Keratinocyte (primary cell): Measurements from ENCODE around the gene HEG1. TPM values are rescaled to one million over a fixed set of nuclear protein-coding genes. Genes with fewer than 3 reads are reported as not detected.

ENCODE experiments used
- DNase-seq: peaks from one replicate; pipeline ENCODE4 v3.0.0-alpha.2; 2011; ENCODE audit warnings: low read depth, missing footprints, low spot score
- FAIRE-seq: peaks from 2 replicates; lab custom pipeline; 2011; peaks lifted over from hg19 to GRCh38; lab: Jason Lieb, UNC
- H2AFZ ChIP-seq: 2 replicates; pipeline ENCODE4 v1.6.0; 2012; ENCODE audit warnings: low read length, control low read depth, inconsistent platforms; ENCODE audit not compliant: control insufficient read depth
- H3K27ac ChIP-seq: 2 replicates; pipeline ENCODE4 v1.5.1; 2011; ENCODE audit warnings: low read length; ENCODE audit not compliant: control insufficient read depth, insufficient read depth
- H3K27me3 ChIP-seq: 3 replicates; pipeline ENCODE4 v1.6.0; 2011; ENCODE audit warnings: low read length; ENCODE audit not compliant: control insufficient read depth, insufficient read depth; ENCODE audit errors: extremely low read depth
- H3K36me3 ChIP-seq, 2 experiments: 2 replicates in 1 of 2; 3 replicates in 1 of 2; pipeline ENCODE4 v1.5.1; 2011; ENCODE audit warnings: low read length in 2 of 2, mild to moderate bottlenecking in 1 of 2; ENCODE audit not compliant: control insufficient read depth in 2 of 2, insufficient read depth in 2 of 2; ENCODE audit errors: extremely low read depth in 1 of 2
- H3K4me1 ChIP-seq: 3 replicates; pipeline ENCODE4 v1.5.1; 2011; ENCODE audit warnings: low read length; ENCODE audit not compliant: control insufficient read depth, insufficient read depth; ENCODE audit errors: extremely low read depth
- H3K4me2 ChIP-seq: 3 replicates; pipeline ENCODE4 v1.6.0; 2011; ENCODE audit warnings: low read depth, low read length; ENCODE audit not compliant: control insufficient read depth, insufficient read depth; ENCODE audit errors: extremely low read depth
- H3K4me3 ChIP-seq, 3 experiments: fragments of 200-600 bp in 1 of 3; sonication (generic) in 1 of 3; 2 replicates in 2 of 3; 3 replicates in 1 of 3; pipeline ENCODE4 v1.5.1; 2011 to 2016; ENCODE audit warnings: low read length in 3 of 3, mild to moderate bottlenecking in 3 of 3, control low read depth in 2 of 3, inconsistent platforms in 1 of 3, low read depth in 1 of 3, mixed read lengths in 1 of 3, mixed run types in 1 of 3, moderate library complexity in 1 of 3; ENCODE audit not compliant: control insufficient read depth in 2 of 3, insufficient read depth in 2 of 3; ENCODE audit errors: extremely low read depth in 1 of 3
- H3K79me2 ChIP-seq: 2 replicates; pipeline ENCODE4 v1.6.0; 2012; ENCODE audit warnings: low read length; ENCODE audit not compliant: control insufficient read depth, insufficient read depth
- H3K9ac ChIP-seq: 3 replicates; pipeline ENCODE4 v1.6.0; 2011; ENCODE audit warnings: low read length; ENCODE audit not compliant: control insufficient read depth, insufficient read depth; ENCODE audit errors: extremely low read depth
- H3K9me1 ChIP-seq: 3 replicates; pipeline ENCODE4 v1.6.0; 2011; ENCODE audit warnings: low read length; ENCODE audit not compliant: control insufficient read depth, insufficient read depth; ENCODE audit errors: extremely low read depth
- H3K9me3 ChIP-seq: 2 replicates; pipeline ENCODE4 v1.5.1; 2012; ENCODE audit warnings: low read depth, low read length; ENCODE audit not compliant: control insufficient read depth
- H4K20me1 ChIP-seq: 3 replicates; pipeline ENCODE4 v1.6.0; 2011; ENCODE audit warnings: low read length; ENCODE audit not compliant: control insufficient read depth, insufficient read depth; ENCODE audit errors: extremely low read depth
- EZH2 ChIP-seq: IDR thresholded peaks from one replicate; pipeline ENCODE4 v1.6.1; 2012; ENCODE audit warnings: inconsistent platforms, mild to moderate bottlenecking, low read length, moderate library complexity
- dilution Hi-C: fragments of 300-500 bp; cut with MboI; formaldehyde crosslinking; loops from one replicate; pipeline ENCODE4 v1.7.0; 2020; ENCODE audit warnings: low sequenced_read_pairs; ENCODE audit not compliant: extremely low pct_ligation_motif_present
- polyA plus RNA-seq, 5 experiments: library from polyadenylated mRNA; depleted of rRNA in 3 of 5; stranded (reverse) in 3 of 5; stranded (forward) in 1 of 5; unstranded in 1 of 5; fragments of >200 nt; gene quantifications; 1 replicate in 1 of 5; 2 replicates in 3 of 5; 3 replicates in 1 of 5; pipeline versions ENCODE4 v1.2.1 to v1.2.3, GENCODE V29; 2011 to 2012; ENCODE audit warnings: missing spikeins in 2 of 5, low read depth in 1 of 5, low replicate concordance in 1 of 5
- TF ChIP-seq, protein P1 (sequence below), 3 experiments: IDR thresholded peaks in 1 of 3; conservative IDR thresholded peaks in 1 of 3; optimal IDR thresholded peaks in 1 of 3; 2 replicates in 2 of 3; 3 replicates in 1 of 3; pipeline versions ENCODE3 to v1.5.1; 2011; ENCODE audit warnings: low read length in 3 of 3, mild to moderate bottlenecking in 3 of 3, moderate library complexity in 2 of 3, control low read depth in 1 of 3, inconsistent platforms in 1 of 3; ENCODE audit not compliant: insufficient read depth in 2 of 3; ENCODE audit errors: extremely low read depth in 1 of 3

HEG1 gene
- polyA plus RNA-seq, 1 donor (not counting 4 experiments of a cell fraction or from before 2014, with no cell fraction given): 12.7 TPM

DNA sequence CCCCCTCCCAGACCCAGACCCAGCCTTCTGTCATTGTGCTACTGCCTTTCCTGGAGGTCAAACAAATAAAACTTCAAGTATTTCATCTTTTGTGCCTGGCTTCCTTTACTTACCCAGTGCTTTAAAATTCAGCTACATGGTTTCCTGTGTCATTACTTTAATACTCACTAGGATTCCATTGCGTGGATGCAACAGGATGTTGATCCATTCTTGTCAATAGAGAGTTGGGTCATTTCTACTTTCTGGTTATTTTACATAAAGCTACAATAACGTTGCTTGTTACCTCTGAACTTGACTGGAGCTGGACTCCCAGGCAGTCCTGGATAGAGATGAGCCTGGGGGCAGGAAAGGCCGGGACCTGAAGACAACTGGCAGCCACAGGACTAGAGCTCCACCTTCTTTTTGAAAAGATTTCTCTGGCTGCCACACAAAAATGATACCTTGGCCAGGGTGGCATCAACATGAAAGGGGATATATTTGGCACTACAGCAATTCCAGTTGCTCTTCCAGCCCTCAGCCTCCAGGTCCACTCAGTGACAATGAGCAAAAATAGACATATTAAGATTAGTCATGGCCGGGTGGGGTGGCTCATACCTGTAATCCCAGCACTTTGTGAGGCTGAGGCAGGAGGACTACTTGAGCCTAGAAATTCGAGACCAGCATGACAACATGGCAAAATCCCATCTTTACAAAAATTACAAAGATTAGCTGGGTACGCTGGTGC, 23.3 kb upstream of the HEG1 start:
- Histone ChIP-seq H2AFZ (no peak overlapping the region), H3K27me3 (no peaks in the 10 kb centered on the region), H3K9ac (no peak overlapping the region), H3K9me1 (no peaks in the 10 kb centered on the region), H3K4me3 (no peak overlapping the region), H3K9me3 (no peaks in the 10 kb centered on the region), H3K27ac (no peak overlapping the region), H3K4me1 (peaks cover 4% of the 10 kb centered on the region), H4K20me1 (no peaks in the 10 kb centered on the region), H3K36me3 (peaks cover 3% of the 10 kb centered on the region in 2 experiments), H3K4me2 (no peak overlapping the region), H3K79me2 (no peaks in the 10 kb centered on the region)
- FAIRE-seq: no peak
- dilution Hi-C loops: no loop called here
- DNase-seq: no peak
- no peak for TF ChIP-seq EZH2
- TF ChIP-seq, protein P1, sequence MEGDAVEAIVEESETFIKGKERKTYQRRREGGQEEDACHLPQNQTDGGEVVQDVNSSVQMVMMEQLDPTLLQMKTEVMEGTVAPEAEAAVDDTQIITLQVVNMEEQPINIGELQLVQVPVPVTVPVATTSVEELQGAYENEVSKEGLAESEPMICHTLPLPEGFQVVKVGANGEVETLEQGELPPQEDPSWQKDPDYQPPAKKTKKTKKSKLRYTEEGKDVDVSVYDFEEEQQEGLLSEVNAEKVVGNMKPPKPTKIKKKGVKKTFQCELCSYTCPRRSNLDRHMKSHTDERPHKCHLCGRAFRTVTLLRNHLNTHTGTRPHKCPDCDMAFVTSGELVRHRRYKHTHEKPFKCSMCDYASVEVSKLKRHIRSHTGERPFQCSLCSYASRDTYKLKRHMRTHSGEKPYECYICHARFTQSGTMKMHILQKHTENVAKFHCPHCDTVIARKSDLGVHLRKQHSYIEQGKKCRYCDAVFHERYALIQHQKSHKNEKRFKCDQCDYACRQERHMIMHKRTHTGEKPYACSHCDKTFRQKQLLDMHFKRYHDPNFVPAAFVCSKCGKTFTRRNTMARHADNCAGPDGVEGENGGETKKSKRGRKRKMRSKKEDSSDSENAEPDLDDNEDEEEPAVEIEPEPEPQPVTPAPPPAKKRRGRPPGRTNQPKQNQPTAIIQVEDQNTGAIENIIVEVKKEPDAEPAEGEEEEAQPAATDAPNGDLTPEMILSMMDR (optimal IDR thresholded peaks at IDR 0.05 in 1 of 3, IDR thresholded peaks at IDR 0.05 in 1 of 3, conservative IDR thresholded peaks at IDR 0.05 in 1 of 3; ENCODE audit: extremely low read depth in 1 of 3, insufficient read depth in 2 of 3, low read length in 3 of 3): no peak

DNA sequence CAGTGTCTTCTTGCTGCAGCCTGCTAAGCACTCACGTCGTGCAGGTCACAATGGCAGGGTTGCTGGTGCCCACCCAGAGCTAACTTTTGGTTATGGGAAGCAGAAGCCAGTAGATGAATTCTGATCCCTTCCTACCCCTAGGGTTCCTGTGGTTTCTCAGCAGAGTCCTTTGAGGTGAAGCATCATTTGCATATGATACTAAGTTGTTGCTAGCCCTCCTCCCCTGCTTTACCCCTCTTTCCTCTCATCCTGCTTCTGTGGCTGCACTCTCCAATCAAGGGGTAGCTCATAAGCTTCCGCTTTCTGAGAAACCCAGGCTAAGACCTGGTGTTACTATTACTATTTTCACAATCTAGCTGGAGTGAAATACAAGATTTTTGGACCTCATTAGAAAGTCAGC, 22.1 kb upstream of the HEG1 start:
- FAIRE-seq (no peak), DNase-seq (no peak)
- H3K9me3 ChIP-seq: no peaks in the 10 kb centered on the region
- no peak for TF ChIP-seq EZH2
- TF ChIP-seq, protein P1 (optimal IDR thresholded peaks at IDR 0.05 in 1 of 3, IDR thresholded peaks at IDR 0.05 in 1 of 3, conservative IDR thresholded peaks at IDR 0.05 in 1 of 3; ENCODE audit: extremely low read depth in 1 of 3, insufficient read depth in 2 of 3, low read length in 3 of 3): no peak
- H3K4me1 ChIP-seq: peaks cover 4% of the 10 kb centered on the region
- no peak overlapping the region for H3K4me2 ChIP-seq
- peaks cover 3% of the 10 kb centered on the region in 2 experiments for H3K36me3 ChIP-seq
- no peak overlapping the region for H3K4me3 ChIP-seq
- no peaks in the 10 kb centered on the region for H3K9me1 ChIP-seq
- no peak overlapping the region for H2AFZ ChIP-seq
- no peaks in the 10 kb centered on the region for H3K79me2 ChIP-seq
- H3K27me3 ChIP-seq: no peaks in the 10 kb centered on the region
- H3K27ac ChIP-seq: no peak overlapping the region
- dilution Hi-C loops: no loop called here
- no peak overlapping the region for H3K9ac ChIP-seq
- H4K20me1 ChIP-seq: no peaks in the 10 kb centered on the region
